Activated naive CD4-positive, alpha-beta T cell (primary cell): ENCODE measurements around the gene WIPI1.

Source experiments
- DNase-seq, 4 experiments: peaks; one replicate each; lab custom pipeline; 2025; lab: John Stamatoyannopoulos, UW

WIPI1 gene

GRCh38 chr17:68460715-68461114 lies 3.4 kb upstream of the WIPI1 start:
- no peak for DNase-seq

- DNase-seq: no peak
Observed at GRCh38 chr17:68460146-68460545, 2.9 kb upstream of the WIPI1 start.

GRCh38 chr17:68459037-68459639 lies 1.8 kb upstream of the WIPI1 start:
- DNase-seq: no peak

GRCh38 chr17:68458260-68459036 lies 1.2 kb upstream of the WIPI1 start:
- DNase-seq: no peak

GRCh38 chr17:68457539-68458259 lies 403 bp upstream of the WIPI1 start:
- peak; percentile 90 to 99 (median 94) for DNase-seq

GRCh38 chr17:68456339-68457167 lies 743 bp downstream of the WIPI1 start:
- DNase-seq: no peak

GRCh38 chr17:68455901-68456338 lies 1.4 kb downstream of the WIPI1 start:
- DNase-seq: no peak

GRCh38 chr17:68453991-68454665 lies 3.2 kb downstream of the WIPI1 start:
- DNase-seq: no peak

- no peak for DNase-seq
Observed at GRCh38 chr17:68452724-68453290, 4.5 kb downstream of the WIPI1 start.

- no peak for DNase-seq
Observed at GRCh38 chr17:68451670-68452354, 5.5 kb downstream of the WIPI1 start.

GRCh38 chr17:68450801-68451200 lies 6.5 kb downstream of the WIPI1 start:
- DNase-seq: no peak

- DNase-seq: no peak
Observed at GRCh38 chr17:68450391-68450790, 6.9 kb downstream of the WIPI1 start.

- DNase-seq: no peak
Observed at GRCh38 chr17:68449021-68449739, 8.1 kb downstream of the WIPI1 start.

GRCh38 chr17:68446626-68447041 lies 10.7 kb downstream of the WIPI1 start:
- no peak for DNase-seq

- DNase-seq: no peak
Observed at GRCh38 chr17:68445671-68446070, 11.6 kb downstream of the WIPI1 start.

- no peak for DNase-seq
Observed at GRCh38 chr17:68443972-68444464, 13.3 kb downstream of the WIPI1 start.

GRCh38 chr17:68441070-68441770 lies 16.1 kb downstream of the WIPI1 start:
- DNase-seq: no peak

- no peak for DNase-seq
Observed at GRCh38 chr17:68440526-68440925, 16.8 kb downstream of the WIPI1 start.
